K562 (cell line): Measurements from ENCODE around the gene ANKRD61. TPM values are rescaled to one million over a fixed set of nuclear protein-coding genes. Genes with fewer than 3 reads are reported as not detected.

Experiments
- BHLHE40 ChIP-seq: IDR thresholded peaks from 2 replicates; pipeline ENCODE4 v1.6.1; 2011; ENCODE audit warnings: low read length, improper control_type of control experiment
- CHD2 ChIP-seq: IDR thresholded peaks from 2 replicates; pipeline ENCODE4 v1.6.1; 2011; ENCODE audit warnings: low read depth, low read length
- CREM ChIP-seq: IDR thresholded peaks from 2 replicates; pipeline ENCODE4 v1.6.1; 2014; ENCODE audit warnings: antibody characterized with exemption, low read depth
- ERF ChIP-seq: fragments of 450-650 bp; formaldehyde crosslinking; IDR thresholded peaks from 2 replicates; pipeline ENCODE4 v1.4.0; 2020; ENCODE audit warnings: mild to moderate bottlenecking, mixed read lengths
- FOSL1 ChIP-seq: fragments of 200-800 bp; sonication (Bioruptor generic); conservative IDR thresholded peaks from 2 replicates; pipeline ENCODE4 v1.6.1; 2016; ENCODE audit warnings: missing genetic modification characterization, missing compliant biosample characterization
- HLTF ChIP-seq: fragments of 450-650 bp; IDR thresholded peaks from 2 replicates; pipeline ENCODE4 v1.6.1; 2016
- KLF16 ChIP-seq: IDR thresholded peaks from 2 replicates; pipeline ENCODE4 v1.6.1; 2016; ENCODE audit warnings: antibody characterized with exemption
- MBD2 ChIP-seq: sonication (generic); IDR thresholded peaks from 2 replicates; pipeline ENCODE4 v1.6.1; 2016; ENCODE audit warnings: low read depth, borderline replicate concordance
- NBN ChIP-seq: fragments of 450-650 bp; IDR thresholded peaks from 2 replicates; pipeline ENCODE4 v1.6.1; 2016; ENCODE audit warnings: low read depth, mild to moderate bottlenecking
- NONO ChIP-seq, 2 experiments: fragments of 200-400 bp in 1 of 2; fragments of 450-650 bp in 1 of 2; formaldehyde crosslinking in 1 of 2; IDR thresholded peaks; 2 replicates each; pipeline ENCODE4 v1.6.1; 2017; ENCODE audit warnings: low read depth in 2 of 2, mild to moderate bottlenecking in 2 of 2, moderate library complexity in 2 of 2, low read length in 1 of 2
- ZBED1 ChIP-seq: IDR thresholded peaks from 2 replicates; pipeline ENCODE4 v1.6.1; 2014
- ZBTB1 ChIP-seq: sonication (generic); formaldehyde crosslinking; IDR thresholded peaks from 2 replicates; pipeline ENCODE4 v1.8.1; 2023; ENCODE audit warnings: missing genetic modification reagents, low read depth, mild to moderate bottlenecking, borderline replicate concordance
- ZEB2 ChIP-seq: fragments of 450-650 bp; IDR thresholded peaks from 2 replicates; pipeline ENCODE4 v1.6.1; 2016
- polyA plus RNA-seq, 8 experiments: library from polyadenylated mRNA; depleted of rRNA in 4 of 8; stranded (reverse) in 5 of 8; unstranded in 3 of 8; fragments of >200 nt; fragmentation: Nextera tagmentation in 2 of 8; fragmentation: Illumina TruSeq in 1 of 8; extraction: Ambion mirVana in 2 of 8; extraction: Trizol in 1 of 8; gene quantifications; 2 replicates each; pipeline versions ENCODE4 v1.2.1 to v1.2.3, GENCODE V29; 2011 to 2014; ENCODE audit warnings: inconsistent platforms in 1 of 8, missing spikeins in 1 of 8
- total RNA-seq, 7 experiments: library from RNA; depleted of rRNA in 6 of 7; stranded (reverse); fragments of >200 nt in 6 of 7; fragmentation: Illumina TruSeq in 2 of 7; extraction: Trizol in 2 of 7; gene quantifications; 2 replicates each; pipeline versions ENCODE4 v1.2.1 to v1.2.3, GENCODE V29; 2011 to 2021; ENCODE audit warnings: low replicate concordance in 1 of 7
- TF ChIP-seq, protein P1 (sequence below): fragments of 450-650 bp; IDR thresholded peaks from 2 replicates; pipeline ENCODE4 v1.6.1; 2016; ENCODE audit warnings: low read depth, mild to moderate bottlenecking, moderate library complexity
- TF ChIP-seq, protein P2 (sequence below): fragments of 450-650 bp; IDR thresholded peaks from 2 replicates; pipeline ENCODE4 v1.6.1; 2018; ENCODE audit not compliant: partially characterized antibody
- TF ChIP-seq, protein P3 (sequence below), 2 experiments: fragments of 450-650 bp in 1 of 2; sonication (generic) in 1 of 2; formaldehyde crosslinking; conservative IDR thresholded peaks; 2 replicates each; pipeline versions ENCODE4 v1.4.0 to v1.8.1; 2020 to 2022; ENCODE audit warnings: mild to moderate bottlenecking in 1 of 2, missing genetic modification reagents in 1 of 2
- TF ChIP-seq, protein P4 (sequence below): IDR thresholded peaks from 2 replicates; pipeline ENCODE4 v1.6.1; 2012; ENCODE audit warnings: low read depth, low read length, improper control_type of control experiment, borderline replicate concordance
- TF ChIP-seq, protein P5 (sequence below), 2 experiments: fragments of 450-650 bp in 1 of 2; IDR thresholded peaks; 2 replicates each; pipeline ENCODE4 v1.6.1; 2011 to 2017; ENCODE audit warnings: low read depth in 2 of 2, antibody characterized with exemption in 1 of 2, borderline replicate concordance in 1 of 2, low read length in 1 of 2, mild to moderate bottlenecking in 1 of 2, mixed read lengths in 1 of 2; ENCODE audit not compliant: control insufficient read depth in 1 of 2

Gene ANKRD61
- total and polyA plus RNA-seq, 9 of the 15 experiments (the other 6 are each of a cell fraction or from before 2014, with no cell fraction given), result 0.08 to 0.11 (median 0.09) TPM; not detected in 5

DNA sequence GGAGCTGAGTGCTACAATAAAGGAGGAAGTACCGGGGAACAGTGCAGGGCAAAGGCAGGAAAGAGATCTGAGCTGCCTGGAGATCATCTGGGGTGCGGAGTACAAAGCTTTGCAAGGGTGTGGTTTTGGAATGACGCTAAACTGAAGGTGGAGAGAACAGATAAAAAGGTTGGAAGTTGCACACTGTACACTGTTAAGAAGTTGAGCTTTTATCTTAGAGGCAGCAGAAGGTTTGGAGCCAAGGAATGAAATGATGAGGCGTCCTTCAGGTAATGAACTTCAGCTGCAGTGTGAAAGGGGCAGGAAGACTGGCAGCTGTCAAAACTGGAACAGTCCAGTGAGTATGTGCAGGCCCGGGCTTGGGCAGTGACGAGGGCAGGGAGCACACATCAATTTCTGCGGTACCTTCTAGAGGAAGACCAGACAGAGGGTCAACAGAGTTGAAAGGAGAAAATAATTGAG lies 7.2 kb upstream of the ANKRD61 start (continued):
- TF ChIP-seq ZBED1, result no peak
- 0 out of 2 replicates have a peak, but pooled peaks have one; percentile 57 for TF ChIP-seq ERF (CRISPR knock-in tag)
- peak; percentile 97 for TF ChIP-seq CREM
- peak; percentile 98 for TF ChIP-seq HLTF
- TF ChIP-seq, protein P1, sequence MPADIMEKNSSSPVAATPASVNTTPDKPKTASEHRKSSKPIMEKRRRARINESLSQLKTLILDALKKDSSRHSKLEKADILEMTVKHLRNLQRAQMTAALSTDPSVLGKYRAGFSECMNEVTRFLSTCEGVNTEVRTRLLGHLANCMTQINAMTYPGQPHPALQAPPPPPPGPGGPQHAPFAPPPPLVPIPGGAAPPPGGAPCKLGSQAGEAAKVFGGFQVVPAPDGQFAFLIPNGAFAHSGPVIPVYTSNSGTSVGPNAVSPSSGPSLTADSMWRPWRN, result peak; percentile 82
- peak; percentile 96 for TF ChIP-seq KLF16
- no peak for TF ChIP-seq ZBTB1 (CRISPR knock-in tag)
- TF ChIP-seq CHD2, result no peak
- peak; percentile 98 for TF ChIP-seq NBN
- TF ChIP-seq, protein P2, sequence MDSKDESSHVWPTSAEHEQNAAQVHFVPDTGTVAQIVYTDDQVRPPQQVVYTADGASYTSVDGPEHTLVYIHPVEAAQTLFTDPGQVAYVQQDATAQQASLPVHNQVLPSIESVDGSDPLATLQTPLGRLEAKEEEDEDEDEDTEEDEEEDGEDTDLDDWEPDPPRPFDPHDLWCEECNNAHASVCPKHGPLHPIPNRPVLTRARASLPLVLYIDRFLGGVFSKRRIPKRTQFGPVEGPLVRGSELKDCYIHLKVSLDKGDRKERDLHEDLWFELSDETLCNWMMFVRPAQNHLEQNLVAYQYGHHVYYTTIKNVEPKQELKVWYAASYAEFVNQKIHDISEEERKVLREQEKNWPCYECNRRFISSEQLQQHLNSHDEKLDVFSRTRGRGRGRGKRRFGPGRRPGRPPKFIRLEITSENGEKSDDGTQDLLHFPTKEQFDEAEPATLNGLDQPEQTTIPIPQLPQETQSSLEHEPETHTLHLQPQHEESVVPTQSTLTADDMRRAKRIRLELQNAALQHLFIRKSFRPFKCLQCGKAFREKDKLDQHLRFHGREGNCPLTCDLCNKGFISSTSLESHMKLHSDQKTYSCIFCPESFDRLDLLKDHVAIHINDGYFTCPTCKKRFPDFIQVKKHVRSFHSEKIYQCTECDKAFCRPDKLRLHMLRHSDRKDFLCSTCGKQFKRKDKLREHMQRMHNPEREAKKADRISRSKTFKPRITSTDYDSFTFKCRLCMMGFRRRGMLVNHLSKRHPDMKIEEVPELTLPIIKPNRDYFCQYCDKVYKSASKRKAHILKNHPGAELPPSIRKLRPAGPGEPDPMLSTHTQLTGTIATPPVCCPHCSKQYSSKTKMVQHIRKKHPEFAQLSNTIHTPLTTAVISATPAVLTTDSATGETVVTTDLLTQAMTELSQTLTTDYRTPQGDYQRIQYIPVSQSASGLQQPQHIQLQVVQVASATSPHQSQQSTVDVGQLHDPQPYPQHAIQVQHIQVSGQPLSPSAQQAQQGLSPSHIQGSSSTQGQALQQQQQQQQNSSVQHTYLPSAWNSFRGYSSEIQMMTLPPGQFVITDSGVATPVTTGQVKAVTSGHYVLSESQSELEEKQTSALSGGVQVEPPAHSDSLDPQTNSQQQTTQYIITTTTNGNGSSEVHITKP, result peak; percentile 50
- TF ChIP-seq, protein P3, sequence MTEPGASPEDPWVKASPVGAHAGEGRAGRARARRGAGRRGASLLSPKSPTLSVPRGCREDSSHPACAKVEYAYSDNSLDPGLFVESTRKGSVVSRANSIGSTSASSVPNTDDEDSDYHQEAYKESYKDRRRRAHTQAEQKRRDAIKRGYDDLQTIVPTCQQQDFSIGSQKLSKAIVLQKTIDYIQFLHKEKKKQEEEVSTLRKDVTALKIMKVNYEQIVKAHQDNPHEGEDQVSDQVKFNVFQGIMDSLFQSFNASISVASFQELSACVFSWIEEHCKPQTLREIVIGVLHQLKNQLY (CRISPR knock-in tag; conservative IDR thresholded peaks at IDR 0.05), result no peak
- TF ChIP-seq NONO (IDR thresholded peaks at IDR 0.05; ENCODE audit: low read depth in 2 of 2, low read length in 1 of 2), result peak in 1 of 2 experiments; percentile 81; a peak in 2 of 4 replicates
- no peak; the same call in 1 of the 2 replicates for TF ChIP-seq BHLHE40
- peak; percentile 84 for TF ChIP-seq MBD2
- TF ChIP-seq, protein P4, sequence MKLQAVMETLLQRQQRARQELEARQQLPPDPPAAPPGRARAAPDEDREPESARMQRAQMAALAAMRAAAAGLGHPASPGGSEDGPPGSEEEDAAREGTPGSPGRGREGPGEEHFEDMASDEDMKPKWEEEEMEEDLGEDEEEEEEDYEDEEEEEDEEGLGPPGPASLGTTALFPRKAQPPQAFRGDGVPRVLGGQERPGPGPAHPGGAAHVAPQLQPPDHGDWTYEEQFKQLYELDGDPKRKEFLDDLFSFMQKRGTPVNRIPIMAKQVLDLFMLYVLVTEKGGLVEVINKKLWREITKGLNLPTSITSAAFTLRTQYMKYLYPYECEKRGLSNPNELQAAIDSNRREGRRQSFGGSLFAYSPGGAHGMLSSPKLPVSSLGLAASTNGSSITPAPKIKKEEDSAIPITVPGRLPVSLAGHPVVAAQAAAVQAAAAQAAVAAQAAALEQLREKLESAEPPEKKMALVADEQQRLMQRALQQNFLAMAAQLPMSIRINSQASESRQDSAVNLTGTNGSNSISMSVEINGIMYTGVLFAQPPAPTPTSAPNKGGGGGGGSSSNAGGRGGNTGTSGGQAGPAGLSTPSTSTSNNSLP, result peak; percentile 55; the same call in 1 of the 2 replicates
- TF ChIP-seq, protein P5, sequence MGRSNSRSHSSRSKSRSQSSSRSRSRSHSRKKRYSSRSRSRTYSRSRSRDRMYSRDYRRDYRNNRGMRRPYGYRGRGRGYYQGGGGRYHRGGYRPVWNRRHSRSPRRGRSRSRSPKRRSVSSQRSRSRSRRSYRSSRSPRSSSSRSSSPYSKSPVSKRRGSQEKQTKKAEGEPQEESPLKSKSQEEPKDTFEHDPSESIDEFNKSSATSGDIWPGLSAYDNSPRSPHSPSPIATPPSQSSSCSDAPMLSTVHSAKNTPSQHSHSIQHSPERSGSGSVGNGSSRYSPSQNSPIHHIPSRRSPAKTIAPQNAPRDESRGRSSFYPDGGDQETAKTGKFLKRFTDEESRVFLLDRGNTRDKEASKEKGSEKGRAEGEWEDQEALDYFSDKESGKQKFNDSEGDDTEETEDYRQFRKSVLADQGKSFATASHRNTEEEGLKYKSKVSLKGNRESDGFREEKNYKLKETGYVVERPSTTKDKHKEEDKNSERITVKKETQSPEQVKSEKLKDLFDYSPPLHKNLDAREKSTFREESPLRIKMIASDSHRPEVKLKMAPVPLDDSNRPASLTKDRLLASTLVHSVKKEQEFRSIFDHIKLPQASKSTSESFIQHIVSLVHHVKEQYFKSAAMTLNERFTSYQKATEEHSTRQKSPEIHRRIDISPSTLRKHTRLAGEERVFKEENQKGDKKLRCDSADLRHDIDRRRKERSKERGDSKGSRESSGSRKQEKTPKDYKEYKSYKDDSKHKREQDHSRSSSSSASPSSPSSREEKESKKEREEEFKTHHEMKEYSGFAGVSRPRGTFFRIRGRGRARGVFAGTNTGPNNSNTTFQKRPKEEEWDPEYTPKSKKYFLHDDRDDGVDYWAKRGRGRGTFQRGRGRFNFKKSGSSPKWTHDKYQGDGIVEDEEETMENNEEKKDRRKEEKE (IDR thresholded peaks at IDR 0.05; ENCODE audit: borderline replicate concordance in 1 of 2, control insufficient read depth in 1 of 2, low read depth in 2 of 2, low read length in 1 of 2), result no peak
- peak; percentile 83 for TF ChIP-seq FOSL1 (tag)
- TF ChIP-seq ZEB2, result peak; percentile 97
